Loucy (cell line): Measurements from ENCODE around the gene SYT1.

Source experiments
- H2AFZ ChIP-seq: fragments of 200-600 bp; sonication (generic); 2 replicates; pipeline ENCODE4 v1.6.0; 2016; ENCODE audit warnings: antibody characterized with exemption, mild to moderate bottlenecking, low read length, moderate library complexity
- H3F3A ChIP-seq: fragments of 200-600 bp; 2 replicates; pipeline ENCODE4 v1.6.0; 2016; ENCODE audit warnings: antibody characterized with exemption, low read depth, mild to moderate bottlenecking
- H3K27me3 ChIP-seq: fragments of 200-600 bp; sonication (generic); 2 replicates; pipeline ENCODE4 v1.6.1; 2014; ENCODE audit warnings: low read length, mild to moderate bottlenecking; ENCODE audit not compliant: insufficient read depth, poor library complexity, severe bottlenecking
- H3K36me3 ChIP-seq: fragments of 200-600 bp; sonication (generic); 2 replicates; pipeline ENCODE4 v1.6.1; 2016; ENCODE audit warnings: low read length; ENCODE audit not compliant: insufficient read depth
- H3K4me1 ChIP-seq: fragments of 200-600 bp; sonication (generic); 2 replicates; pipeline ENCODE4 v1.5.1; 2014; ENCODE audit warnings: low read length, mild to moderate bottlenecking; ENCODE audit not compliant: insufficient read depth, poor library complexity, severe bottlenecking
- H3K4me2 ChIP-seq: fragments of 200-600 bp; sonication (generic); 2 replicates; pipeline ENCODE4 v1.6.0; 2014; ENCODE audit warnings: antibody characterized with exemption, low read length, low read depth, mild to moderate bottlenecking; ENCODE audit not compliant: poor library complexity, severe bottlenecking
- H3K4me3 ChIP-seq: fragments of 200-600 bp; sonication (generic); 2 replicates; pipeline ENCODE4 v1.5.1; 2014; ENCODE audit warnings: low read length, mild to moderate bottlenecking, mixed read lengths; ENCODE audit not compliant: poor library complexity, severe bottlenecking
- H3K79me2 ChIP-seq: fragments of 200-600 bp; sonication (generic); 2 replicates; pipeline ENCODE4 v1.6.1; 2014; ENCODE audit warnings: low read length; ENCODE audit not compliant: insufficient read depth
- H3K9ac ChIP-seq: fragments of 200-600 bp; sonication (generic); 2 replicates; pipeline ENCODE4 v1.6.0; 2014; ENCODE audit warnings: mild to moderate bottlenecking, low read depth, low read length, moderate library complexity; ENCODE audit not compliant: poor library complexity, severe bottlenecking
- H3K9me2 ChIP-seq: fragments of 200-600 bp; sonication (generic); replicated peaks from 2 replicates; pipeline ENCODE4 v1.6.1; 2016; ENCODE audit warnings: low read depth, low read length, mixed read lengths
- H3K9me3 ChIP-seq: fragments of 200-600 bp; sonication (generic); 2 replicates; pipeline ENCODE4 v1.6.1; 2014; ENCODE audit warnings: mild to moderate bottlenecking, antibody characterized with exemption, low read length, low read depth; ENCODE audit not compliant: insufficient read depth
- H4K20me1 ChIP-seq: fragments of 200-600 bp; sonication (generic); 2 replicates; pipeline ENCODE4 v1.6.0; 2014; ENCODE audit warnings: antibody characterized with exemption, low read length, mild to moderate bottlenecking; ENCODE audit not compliant: insufficient read depth, poor library complexity, severe bottlenecking
- EZH2phosphoT487 ChIP-seq: fragments of 200-600 bp; IDR thresholded peaks from 2 replicates; pipeline ENCODE4 v1.6.1; 2018; ENCODE audit warnings: antibody characterized with exemption, mild to moderate bottlenecking, moderate library complexity, borderline replicate concordance
- TF ChIP-seq, protein P1 (sequence below): fragments of 200-600 bp; sonication (generic); conservative IDR thresholded peaks from 2 replicates; pipeline ENCODE4 v1.5.1; 2014; ENCODE audit warnings: mild to moderate bottlenecking, antibody characterized with exemption, low read length

SYT1 gene

DNA sequence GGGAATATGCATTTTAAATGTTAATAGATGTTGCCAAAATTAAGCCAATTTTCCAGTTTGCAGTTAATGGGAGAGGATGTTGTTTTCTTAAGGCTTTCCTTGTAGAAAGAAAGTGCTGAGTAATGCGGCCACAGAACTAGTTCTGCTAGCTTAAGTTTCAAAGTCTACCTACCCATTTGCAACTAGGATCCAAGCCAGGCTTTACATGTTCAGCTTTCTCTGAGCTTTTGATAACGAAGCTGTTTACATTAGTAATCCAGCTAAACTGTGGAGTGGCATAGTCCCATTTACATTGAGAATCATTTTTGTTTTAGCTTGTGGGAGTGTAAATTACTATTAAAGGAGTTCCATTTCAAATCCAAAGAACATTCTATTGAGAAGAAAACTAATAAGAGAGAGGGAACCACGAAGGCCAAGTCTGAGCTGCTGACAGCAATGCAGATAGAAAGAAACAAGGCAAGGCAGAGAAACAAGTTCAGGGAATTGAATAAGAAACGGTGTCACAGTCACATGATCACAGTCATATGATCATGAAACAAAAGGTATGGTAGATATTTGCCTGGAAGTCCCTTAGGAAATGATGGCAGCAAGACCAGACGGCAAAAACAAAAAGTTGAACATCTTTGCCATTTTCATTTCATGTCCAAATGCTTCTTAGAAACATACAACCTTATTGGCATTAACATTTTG, 551.3 kb downstream of the SYT1 start:
- Histone ChIP-seq H3K4me1 (no peaks in the 10 kb centered on the region), H3K36me3 (no peaks in the 10 kb centered on the region), H3K79me2 (no peaks in the 10 kb centered on the region), H3K4me2 (no peak overlapping the region), H3K9ac (no peak overlapping the region), H3F3A (no peaks in the 10 kb centered on the region), H3K4me3 (no peak overlapping the region), H4K20me1 (no peaks in the 10 kb centered on the region), H3K27me3 (no peaks in the 10 kb centered on the region), H3K9me2 (no peaks in the 10 kb centered on the region), H3K9me3 (no peaks in the 10 kb centered on the region), H2AFZ (no peak overlapping the region)
- TF ChIP-seq, protein P1, sequence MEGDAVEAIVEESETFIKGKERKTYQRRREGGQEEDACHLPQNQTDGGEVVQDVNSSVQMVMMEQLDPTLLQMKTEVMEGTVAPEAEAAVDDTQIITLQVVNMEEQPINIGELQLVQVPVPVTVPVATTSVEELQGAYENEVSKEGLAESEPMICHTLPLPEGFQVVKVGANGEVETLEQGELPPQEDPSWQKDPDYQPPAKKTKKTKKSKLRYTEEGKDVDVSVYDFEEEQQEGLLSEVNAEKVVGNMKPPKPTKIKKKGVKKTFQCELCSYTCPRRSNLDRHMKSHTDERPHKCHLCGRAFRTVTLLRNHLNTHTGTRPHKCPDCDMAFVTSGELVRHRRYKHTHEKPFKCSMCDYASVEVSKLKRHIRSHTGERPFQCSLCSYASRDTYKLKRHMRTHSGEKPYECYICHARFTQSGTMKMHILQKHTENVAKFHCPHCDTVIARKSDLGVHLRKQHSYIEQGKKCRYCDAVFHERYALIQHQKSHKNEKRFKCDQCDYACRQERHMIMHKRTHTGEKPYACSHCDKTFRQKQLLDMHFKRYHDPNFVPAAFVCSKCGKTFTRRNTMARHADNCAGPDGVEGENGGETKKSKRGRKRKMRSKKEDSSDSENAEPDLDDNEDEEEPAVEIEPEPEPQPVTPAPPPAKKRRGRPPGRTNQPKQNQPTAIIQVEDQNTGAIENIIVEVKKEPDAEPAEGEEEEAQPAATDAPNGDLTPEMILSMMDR, result no peak
- no peak for TF ChIP-seq EZH2phosphoT487

DNA sequence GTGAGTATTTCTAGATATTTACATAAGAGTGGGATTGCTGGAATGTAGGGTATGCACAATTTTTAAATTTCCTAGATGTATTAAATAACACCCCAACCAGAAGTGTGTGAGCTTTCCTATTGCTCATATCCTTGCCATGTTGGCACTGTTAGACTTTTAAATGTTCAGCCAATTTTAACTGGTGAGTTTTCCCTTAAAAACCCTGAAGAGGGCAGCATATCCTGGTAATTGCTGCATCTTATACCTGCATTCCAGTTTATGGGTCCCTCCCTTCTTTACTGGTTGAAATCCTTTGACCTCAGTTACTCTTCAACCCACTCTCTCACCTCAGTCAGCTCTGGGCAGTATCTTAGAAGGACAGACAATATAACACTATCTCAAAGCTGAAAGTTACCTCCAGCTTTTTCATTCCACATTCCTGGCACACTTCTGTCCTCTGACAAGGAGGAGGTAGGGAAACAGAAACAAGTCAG, 555.6 kb downstream of the SYT1 start:
- H4K20me1 ChIP-seq, result no peaks in the 10 kb centered on the region
- no peak overlapping the region for H3K9ac ChIP-seq
- no peaks in the 10 kb centered on the region for H3K9me3 ChIP-seq
- H3K79me2 ChIP-seq, result no peaks in the 10 kb centered on the region
- H3F3A ChIP-seq, result no peaks in the 10 kb centered on the region
- no peaks in the 10 kb centered on the region for H3K27me3 ChIP-seq
- no peak overlapping the region for H2AFZ ChIP-seq
- no peak overlapping the region for H3K4me2 ChIP-seq
- H3K36me3 ChIP-seq, result no peaks in the 10 kb centered on the region
- TF ChIP-seq, protein P1, result peak; percentile 52
- TF ChIP-seq EZH2phosphoT487, result no peak
- H3K4me1 ChIP-seq, result no peaks in the 10 kb centered on the region
- no peak overlapping the region for H3K4me3 ChIP-seq
- no peaks in the 10 kb centered on the region for H3K9me2 ChIP-seq

DNA sequence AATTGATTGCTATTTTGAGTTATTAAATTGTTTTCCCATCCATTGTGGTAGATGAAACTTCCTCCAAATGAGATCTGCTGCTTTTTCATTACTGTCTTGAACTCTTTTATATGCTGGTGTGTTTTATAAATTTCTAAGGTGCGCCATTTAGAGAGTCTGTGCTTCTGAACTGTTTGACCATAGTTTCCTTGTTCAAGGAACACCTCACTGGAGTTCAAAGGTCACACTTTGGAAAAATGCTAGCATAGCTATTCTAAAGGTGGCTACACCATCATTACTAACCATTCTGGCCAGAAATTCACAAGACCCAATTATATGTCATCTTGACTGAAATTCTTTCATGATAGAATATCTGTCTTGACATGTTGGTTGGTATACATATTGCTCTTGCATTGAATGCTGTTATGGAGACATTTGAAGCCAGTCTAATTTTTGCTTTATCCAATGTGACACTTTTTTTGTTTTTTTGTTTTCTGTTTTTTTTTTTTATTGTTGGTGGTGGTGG, 556.7 kb downstream of the SYT1 start:
- no peak for TF ChIP-seq EZH2phosphoT487
- TF ChIP-seq, protein P1, result no peak
- H3K36me3 ChIP-seq, result no peaks in the 10 kb centered on the region
- H3F3A ChIP-seq, result no peaks in the 10 kb centered on the region
- no peaks in the 10 kb centered on the region for H3K79me2 ChIP-seq
- H3K27me3 ChIP-seq, result no peaks in the 10 kb centered on the region
- no peak overlapping the region for H3K9ac ChIP-seq
- no peaks in the 10 kb centered on the region for H3K9me2 ChIP-seq
- no peak overlapping the region for H2AFZ ChIP-seq
- H3K4me1 ChIP-seq, result no peaks in the 10 kb centered on the region
- H4K20me1 ChIP-seq, result no peaks in the 10 kb centered on the region
- H3K9me3 ChIP-seq, result no peaks in the 10 kb centered on the region
- H3K4me2 ChIP-seq, result no peak overlapping the region
- H3K4me3 ChIP-seq, result no peak overlapping the region
